DMS79 (cell line): ENCODE results near the gene UBXN2A.
"Not testable (repeated sequence)": the region's sequence is repeated elsewhere in the genome, so short reads cannot be mapped to it uniquely, and the experiment has no call there.

Source experiments
- DNase-seq: peaks from one replicate; lab custom pipeline; 2025; lab: John Stamatoyannopoulos, UW

UBXN2A gene

GRCh38 chr2:23941644-23942043, 1.4 kb downstream of the UBXN2A start:
- DNase-seq = no peak

- no peak for DNase-seq
Observed at GRCh38 chr2:23943666-23944065, 3.4 kb downstream of the UBXN2A start.

GRCh38 chr2:23944527-23944926, 4.3 kb downstream of the UBXN2A start:
- DNase-seq = no peak

GRCh38 chr2:23944976-23945375, 4.7 kb downstream of the UBXN2A start:
- DNase-seq = no peak

GRCh38 chr2:23947350-23947749, 7.1 kb downstream of the UBXN2A start:
- DNase-seq = no peak

- DNase-seq = not testable (repeated sequence)
Observed at GRCh38 chr2:23952558-23952957, 12.3 kb downstream of the UBXN2A start.

- DNase-seq = no peak
Observed at GRCh38 chr2:23953625-23954024, 13.4 kb downstream of the UBXN2A start.

- no peak for DNase-seq
Observed at GRCh38 chr2:23954325-23955014, 14.2 kb downstream of the UBXN2A start.

GRCh38 chr2:23967846-23968245, 27.6 kb downstream of the UBXN2A start:
- no peak for DNase-seq

GRCh38 chr2:23976883-23977282, 36.6 kb downstream of the UBXN2A start:
- no peak for DNase-seq

GRCh38 chr2:23988371-23988770, 48.1 kb downstream of the UBXN2A start:
- no peak for DNase-seq

- no peak for DNase-seq
Observed at GRCh38 chr2:23992931-23993330, 52.7 kb downstream of the UBXN2A start.

GRCh38 chr2:23993736-23994269, 53.5 kb downstream of the UBXN2A start:
- no peak for DNase-seq

- DNase-seq = no peak
Observed at GRCh38 chr2:23994567-23994966, 54.3 kb downstream of the UBXN2A start.

- DNase-seq = no peak
Observed at GRCh38 chr2:24007693-24008092, 67.4 kb downstream of the UBXN2A start.

- DNase-seq = no peak
Observed at GRCh38 chr2:24008672-24009366, 68.6 kb downstream of the UBXN2A start.

- no peak for DNase-seq
Observed at GRCh38 chr2:24009367-24009679, 69.1 kb downstream of the UBXN2A start.

GRCh38 chr2:24009680-24010476, 69.6 kb downstream of the UBXN2A start, which contains the start of gene MFSD2B:
MFSD2B (plus strand) TSS chr2:24010085; CDS start chr2:24010097, 12 bp downstream.
- no peak for DNase-seq

GRCh38 chr2:24010477-24011249, 70.4 kb downstream of the UBXN2A start:
- DNase-seq = no peak

GRCh38 chr2:24011250-24012104, 71.2 kb downstream of the UBXN2A start:
- no peak for DNase-seq
